Effector memory CD8-positive, alpha-beta T cell (primary cell): ENCODE measurements around the gene C1QTNF9.
"Not testable (repeated sequence)": the region's sequence is repeated elsewhere in the genome, so short reads cannot be mapped to it uniquely, and the experiment has no call there.

Experiments
- ATAC-seq: fragments of 150-1000 bp; cut with Tn5 transposase; replicated peaks from 2 replicates; pipeline ENCODE4 v1.10.0; 2021; ENCODE audit warnings: mild to moderate bottlenecking, moderate library complexity
- DNase-seq, 3 experiments: peaks; one replicate each; pipeline ENCODE4 v3.0.0; 2021
- H3K27ac Mint-ChIP-seq, 2 donors: one replicate each; pipeline ENCODE4 v1.8.0; 2022; ENCODE audit warnings: mild to moderate bottlenecking in 2 of 2, mixed read lengths in 2 of 2, moderate library complexity in 2 of 2
- H3K27me3 Mint-ChIP-seq, 2 donors: one replicate each; pipeline ENCODE4 v1.8.0; 2022; ENCODE audit warnings: mixed read lengths in 2 of 2
- H3K36me3 Mint-ChIP-seq: one replicate; pipeline ENCODE4 v1.8.0; 2022; ENCODE audit warnings: mild to moderate bottlenecking, moderate library complexity, mixed read lengths; ENCODE audit not compliant: insufficient read depth
- H3K4me1 Mint-ChIP-seq, 2 donors: one replicate each; pipeline ENCODE4 v1.8.0; 2022; ENCODE audit warnings: low read depth in 2 of 2, mixed read lengths in 2 of 2
- H3K4me3 Mint-ChIP-seq, 2 donors: one replicate each; pipeline ENCODE4 v1.8.0; 2022; ENCODE audit warnings: mild to moderate bottlenecking in 2 of 2, mixed read lengths in 2 of 2, moderate library complexity in 2 of 2
- H3K9me3 Mint-ChIP-seq, 2 donors: one replicate each; pipeline ENCODE4 v1.8.0; 2022; ENCODE audit warnings: mixed read lengths in 2 of 2

C1QTNF9 gene

GRCh38 chr13:24349778-24350664, 40.6 kb downstream of the C1QTNF9 start:
- H3K36me3 Mint-ChIP-seq, DNase-seq, H3K4me3 Mint-ChIP-seq, H3K4me1 Mint-ChIP-seq, H3K27me3 Mint-ChIP-seq, ATAC-seq, H3K9me3 Mint-ChIP-seq, H3K27ac Mint-ChIP-seq: not testable (repeated sequence)

DNA sequence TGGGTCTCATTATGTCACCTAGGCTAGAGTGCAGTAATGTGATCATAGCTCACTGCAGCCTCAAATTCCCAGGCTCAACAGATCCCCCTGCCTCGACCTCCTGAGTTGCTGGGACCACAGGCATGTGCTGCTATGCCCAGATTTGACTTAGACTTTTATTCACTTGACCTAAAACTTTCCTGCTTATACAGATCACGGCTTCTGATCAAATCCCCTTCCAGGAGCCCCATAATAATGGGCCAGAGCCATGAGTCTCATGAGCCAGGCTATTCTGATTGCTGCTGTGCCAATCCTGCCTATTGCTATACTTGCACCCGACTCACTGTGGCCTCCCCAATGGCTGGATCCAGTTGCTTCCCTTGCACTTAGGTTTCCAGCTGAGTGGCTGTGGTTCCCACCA, 42.0 kb downstream of the C1QTNF9 start:
- Mint-ChIP-seq H3K27me3 (no peaks in the 10 kb centered on the region), H3K4me1 (no peaks in the 10 kb centered on the region), H3K27ac (no peak overlapping the region), H3K36me3 (no peaks in the 10 kb centered on the region), H3K4me3 (no peak overlapping the region), H3K9me3 (no peaks in the 10 kb centered on the region)
- DNase-seq (no peak), ATAC-seq (no peak)

DNA sequence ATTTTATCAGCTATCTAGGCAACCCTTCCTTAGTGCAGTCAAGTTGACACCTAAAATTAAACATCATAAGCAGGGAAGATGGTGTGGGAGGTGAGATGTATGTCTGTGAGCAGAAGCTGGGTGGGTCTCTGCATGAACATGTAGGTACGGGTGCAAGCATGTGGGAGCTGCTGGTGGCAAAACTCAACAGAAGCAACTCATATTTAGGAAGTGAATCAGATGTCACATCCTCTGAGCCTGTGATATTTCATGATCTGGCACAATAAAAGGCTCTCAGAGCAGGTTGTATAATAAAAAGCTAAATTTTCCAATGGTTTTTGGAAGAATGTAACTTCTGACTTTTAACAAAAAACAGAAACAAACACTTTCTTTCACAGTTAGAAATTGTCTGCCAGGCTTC, 44.4 kb downstream of the C1QTNF9 start:
- H3K9me3 Mint-ChIP-seq: no peaks in the 10 kb centered on the region
- no peak for DNase-seq
- no peaks in the 10 kb centered on the region for H3K27me3 Mint-ChIP-seq
- no peak for ATAC-seq
- no peaks in the 10 kb centered on the region for H3K36me3 Mint-ChIP-seq
- H3K4me1 Mint-ChIP-seq: no peaks in the 10 kb centered on the region
- no peak overlapping the region for H3K27ac Mint-ChIP-seq
- H3K4me3 Mint-ChIP-seq: no peak overlapping the region

GRCh38 chr13:24355103-24355502, 45.7 kb downstream of the C1QTNF9 start:
- Mint-ChIP-seq H3K36me3 (no peaks in the 10 kb centered on the region), H3K9me3 (no peaks in the 10 kb centered on the region), H3K4me1 (no peaks in the 10 kb centered on the region), H3K27ac (no peak overlapping the region), H3K4me3 (no peak overlapping the region), H3K27me3 (no peaks in the 10 kb centered on the region)
- no peak for ATAC-seq
- no peak for DNase-seq

DNA sequence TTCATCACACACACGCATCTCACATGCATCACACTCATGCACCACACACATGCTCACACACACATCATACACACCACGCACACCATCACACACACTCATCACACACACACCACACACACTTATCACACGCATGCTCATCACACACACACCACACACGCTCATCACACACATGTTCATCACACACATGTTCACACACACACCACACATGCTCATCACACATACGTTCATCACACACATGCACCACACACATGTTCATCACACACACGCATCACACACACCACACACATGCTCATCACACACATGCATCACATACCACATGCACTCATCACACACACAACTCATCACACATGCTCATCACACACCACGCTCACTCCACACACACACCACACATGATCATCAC, 46.9 kb downstream of the C1QTNF9 start:
- Mint-ChIP-seq H3K9me3 (no peaks in the 10 kb centered on the region), H3K4me1 (no peaks in the 10 kb centered on the region), H3K27me3 (no peaks in the 10 kb centered on the region), H3K36me3 (no peaks in the 10 kb centered on the region), H3K27ac (no peak overlapping the region), H3K4me3 (no peak overlapping the region)
- DNase-seq (no peak), ATAC-seq (no peak)

DNA sequence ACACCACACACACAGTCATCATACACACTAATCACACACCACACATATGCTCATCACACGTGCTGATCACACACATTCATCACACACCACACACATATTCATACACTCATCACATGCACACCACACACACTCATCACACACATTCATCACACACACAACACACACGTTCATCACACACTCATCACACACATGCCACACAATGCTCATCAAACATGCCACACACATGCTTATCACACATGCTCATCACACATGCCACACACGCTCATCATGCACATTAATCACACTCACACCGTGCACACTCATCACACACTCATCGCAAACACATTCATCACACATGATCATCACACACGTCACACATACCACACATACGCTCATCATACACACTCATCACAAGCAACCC, 47.5 kb downstream of the C1QTNF9 start:
- no peak for DNase-seq
- H3K4me1 Mint-ChIP-seq: no peaks in the 10 kb centered on the region
- no peaks in the 10 kb centered on the region for H3K9me3 Mint-ChIP-seq
- H3K36me3 Mint-ChIP-seq: no peaks in the 10 kb centered on the region
- ATAC-seq: no peak
- no peak overlapping the region for H3K27ac Mint-ChIP-seq
- H3K27me3 Mint-ChIP-seq: no peaks in the 10 kb centered on the region
- H3K4me3 Mint-ChIP-seq: no peak overlapping the region

GRCh38 chr13:24357756-24358155, 48.4 kb downstream of the C1QTNF9 start:
- Mint-ChIP-seq H3K36me3 (no peaks in the 10 kb centered on the region), H3K27ac (no peak overlapping the region), H3K4me3 (no peak overlapping the region), H3K4me1 (no peaks in the 10 kb centered on the region), H3K9me3 (no peaks in the 10 kb centered on the region), H3K27me3 (no peaks in the 10 kb centered on the region)
- ATAC-seq (no peak), DNase-seq (no peak)

GRCh38 chr13:24358836-24359235, 49.5 kb downstream of the C1QTNF9 start:
- not testable (repeated sequence) for H3K27me3 Mint-ChIP-seq, H3K4me1 Mint-ChIP-seq, ATAC-seq, H3K4me3 Mint-ChIP-seq, H3K9me3 Mint-ChIP-seq, DNase-seq, H3K27ac Mint-ChIP-seq, H3K36me3 Mint-ChIP-seq

GRCh38 chr13:24359252-24359651, 49.9 kb downstream of the C1QTNF9 start:
- not testable (repeated sequence) for H3K27me3 Mint-ChIP-seq, H3K36me3 Mint-ChIP-seq, H3K27ac Mint-ChIP-seq, ATAC-seq, DNase-seq, H3K9me3 Mint-ChIP-seq, H3K4me1 Mint-ChIP-seq, H3K4me3 Mint-ChIP-seq

DNA sequence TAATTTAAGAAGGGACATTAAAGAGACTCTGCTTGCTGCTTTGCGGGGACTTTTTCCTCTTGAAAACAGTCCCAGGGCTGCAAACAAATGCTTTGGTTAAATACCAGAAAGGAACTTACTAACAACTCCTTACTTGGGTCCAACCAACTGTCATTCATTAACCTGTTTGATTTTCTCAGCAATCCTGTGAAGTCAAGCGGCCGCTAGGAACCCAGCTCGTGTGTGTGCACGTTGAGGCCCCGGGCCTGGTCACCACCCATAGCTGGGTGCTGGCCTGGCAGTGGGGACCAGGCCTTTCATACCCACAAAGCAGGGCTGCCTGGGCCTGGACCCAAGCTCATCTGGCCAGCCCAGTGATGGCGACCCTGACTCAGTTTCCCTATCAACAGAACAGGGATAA, 50.7 kb downstream of the C1QTNF9 start:
- ATAC-seq (no peak), DNase-seq (no peak)
- Mint-ChIP-seq H3K9me3 (no peaks in the 10 kb centered on the region), H3K27me3 (peaks cover 0 to under 1% of the 10 kb centered on the region in 2 donors), H3K36me3 (no peaks in the 10 kb centered on the region), H3K27ac (no peak overlapping the region), H3K4me1 (no peaks in the 10 kb centered on the region), H3K4me3 (no peak overlapping the region)

- Mint-ChIP-seq H3K27ac (no peak overlapping the region), H3K4me1 (no peaks in the 10 kb centered on the region), H3K9me3 (no peaks in the 10 kb centered on the region), H3K36me3 (no peaks in the 10 kb centered on the region), H3K4me3 (no peak overlapping the region), H3K27me3 (peaks cover 8 to 10% of the 10 kb centered on the region in 2 donors)
- DNase-seq (no peak), ATAC-seq (no peak)
These were observed 51.7 kb downstream of the C1QTNF9 start for GRCh38 chr13:24361113-24361512.

GRCh38 chr13:24361852-24362366, 52.5 kb downstream of the C1QTNF9 start:
- ATAC-seq (no peak), DNase-seq (no peak)
- Mint-ChIP-seq H3K4me3 (no peak overlapping the region), H3K27me3 (peaks cover 15 to 18% of the 10 kb centered on the region in 2 donors), H3K36me3 (no peaks in the 10 kb centered on the region), H3K9me3 (no peaks in the 10 kb centered on the region), H3K27ac (no peak overlapping the region), H3K4me1 (no peaks in the 10 kb centered on the region)

DNA sequence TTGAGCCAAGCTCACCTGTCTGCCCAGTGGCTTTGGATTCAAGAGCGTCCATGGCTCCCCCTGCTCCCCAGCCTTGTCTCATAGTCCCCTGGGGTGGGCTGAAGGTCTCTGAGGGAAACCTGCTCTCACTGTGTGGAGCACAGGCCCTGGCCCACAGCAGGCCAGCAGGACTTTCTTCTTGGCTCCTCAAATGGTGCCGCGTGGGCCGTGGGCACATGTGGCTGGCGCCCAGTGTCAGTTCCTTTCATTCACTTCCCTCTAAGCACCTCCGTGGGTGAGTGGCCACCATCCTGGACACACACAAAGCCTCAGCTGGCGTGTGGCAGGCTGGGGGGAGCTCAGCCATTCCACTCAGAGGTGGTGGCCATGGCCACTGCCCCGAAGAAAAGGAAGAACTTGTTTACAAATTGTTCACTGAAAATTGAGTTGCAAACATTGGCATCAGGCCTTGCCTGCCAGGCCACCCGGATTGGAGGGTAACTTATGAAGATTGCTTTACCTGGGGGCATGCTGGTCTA, 53.1 kb downstream of the C1QTNF9 start:
- no peak for DNase-seq
- Mint-ChIP-seq H3K27me3 (peaks cover 17 to 24% of the 10 kb centered on the region in 2 donors), H3K27ac (no peak overlapping the region), H3K9me3 (no peaks in the 10 kb centered on the region), H3K4me3 (no peak overlapping the region), H3K36me3 (no peaks in the 10 kb centered on the region), H3K4me1 (no peaks in the 10 kb centered on the region)
- no peak for ATAC-seq

GRCh38 chr13:24365191-24365590, 55.8 kb downstream of the C1QTNF9 start:
- DNase-seq (no peak), ATAC-seq (no peak)
- Mint-ChIP-seq H3K4me3 (no peak overlapping the region), H3K36me3 (no peaks in the 10 kb centered on the region), H3K9me3 (no peaks in the 10 kb centered on the region), H3K4me1 (no peaks in the 10 kb centered on the region), H3K27ac (peak overlapping the region in 1 of 2 donors; percentile 41), H3K27me3 (peaks cover 25 to 47% of the 10 kb centered on the region in 2 donors)
